GM12864 (cell line): ENCODE results near the gene HRH2.

Experiments used
- DNase-seq: peaks from one replicate; pipeline ENCODE4 v3.0.0-alpha.2; 2011; ENCODE audit warnings: low read depth
- H3K4me3 ChIP-seq: 2 replicates; pipeline ENCODE4 v1.5.1; 2011; ENCODE audit warnings: mild to moderate bottlenecking, low read depth, low read length, control low read depth
- TF ChIP-seq, protein P1 (sequence below): IDR thresholded peaks from 2 replicates; pipeline ENCODE4 v1.5.1; 2011; ENCODE audit warnings: low read depth, mild to moderate bottlenecking, moderate library complexity, low read length, control low read depth, inconsistent platforms; ENCODE audit errors: missing control alignments

The HRH2 gene

DNA sequence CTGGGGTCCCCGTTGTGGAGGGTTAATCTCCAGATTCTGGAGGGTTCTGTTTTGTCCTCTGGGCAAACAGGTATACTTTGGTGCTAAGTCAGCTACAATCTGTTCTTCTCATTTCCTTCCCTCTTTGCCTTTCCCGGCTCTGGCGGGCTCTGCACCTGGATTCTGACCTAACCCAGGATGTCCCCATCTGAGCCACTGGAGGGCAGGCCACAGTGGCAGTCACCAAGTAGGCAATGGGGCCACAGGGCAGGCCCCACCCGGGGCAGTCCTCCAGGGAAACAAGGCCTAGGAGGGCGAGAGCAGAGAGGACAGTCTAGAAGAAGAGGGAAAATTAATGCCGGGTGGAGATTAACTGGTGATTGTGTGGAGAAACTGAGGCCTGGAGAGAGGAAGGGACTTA lies 40.4 kb upstream of the HRH2 start:
- H3K4me3 ChIP-seq = no peak overlapping the region
- DNase-seq = no peak
- TF ChIP-seq, protein P1, sequence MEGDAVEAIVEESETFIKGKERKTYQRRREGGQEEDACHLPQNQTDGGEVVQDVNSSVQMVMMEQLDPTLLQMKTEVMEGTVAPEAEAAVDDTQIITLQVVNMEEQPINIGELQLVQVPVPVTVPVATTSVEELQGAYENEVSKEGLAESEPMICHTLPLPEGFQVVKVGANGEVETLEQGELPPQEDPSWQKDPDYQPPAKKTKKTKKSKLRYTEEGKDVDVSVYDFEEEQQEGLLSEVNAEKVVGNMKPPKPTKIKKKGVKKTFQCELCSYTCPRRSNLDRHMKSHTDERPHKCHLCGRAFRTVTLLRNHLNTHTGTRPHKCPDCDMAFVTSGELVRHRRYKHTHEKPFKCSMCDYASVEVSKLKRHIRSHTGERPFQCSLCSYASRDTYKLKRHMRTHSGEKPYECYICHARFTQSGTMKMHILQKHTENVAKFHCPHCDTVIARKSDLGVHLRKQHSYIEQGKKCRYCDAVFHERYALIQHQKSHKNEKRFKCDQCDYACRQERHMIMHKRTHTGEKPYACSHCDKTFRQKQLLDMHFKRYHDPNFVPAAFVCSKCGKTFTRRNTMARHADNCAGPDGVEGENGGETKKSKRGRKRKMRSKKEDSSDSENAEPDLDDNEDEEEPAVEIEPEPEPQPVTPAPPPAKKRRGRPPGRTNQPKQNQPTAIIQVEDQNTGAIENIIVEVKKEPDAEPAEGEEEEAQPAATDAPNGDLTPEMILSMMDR = no peak

DNA sequence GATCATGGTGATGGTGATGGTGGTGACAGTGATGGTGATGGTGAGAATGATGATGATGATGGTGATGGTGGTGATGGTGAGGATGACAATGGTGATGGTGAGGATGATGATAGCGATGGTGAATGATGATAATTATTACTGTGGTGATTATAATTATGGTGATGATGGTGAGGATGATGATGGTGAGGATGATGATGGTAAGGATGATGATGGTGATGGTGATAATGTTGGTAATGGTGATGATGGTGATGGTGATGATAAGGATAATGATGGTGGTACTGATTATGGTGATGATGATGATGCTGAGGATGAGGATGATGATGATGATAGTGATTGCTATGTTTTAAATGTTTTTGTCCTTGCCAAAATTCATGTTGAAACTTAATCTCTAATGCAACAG lies 37.3 kb upstream of the HRH2 start:
- DNase-seq = no peak
- TF ChIP-seq, protein P1 = no peak
- no peak overlapping the region for H3K4me3 ChIP-seq

DNA sequence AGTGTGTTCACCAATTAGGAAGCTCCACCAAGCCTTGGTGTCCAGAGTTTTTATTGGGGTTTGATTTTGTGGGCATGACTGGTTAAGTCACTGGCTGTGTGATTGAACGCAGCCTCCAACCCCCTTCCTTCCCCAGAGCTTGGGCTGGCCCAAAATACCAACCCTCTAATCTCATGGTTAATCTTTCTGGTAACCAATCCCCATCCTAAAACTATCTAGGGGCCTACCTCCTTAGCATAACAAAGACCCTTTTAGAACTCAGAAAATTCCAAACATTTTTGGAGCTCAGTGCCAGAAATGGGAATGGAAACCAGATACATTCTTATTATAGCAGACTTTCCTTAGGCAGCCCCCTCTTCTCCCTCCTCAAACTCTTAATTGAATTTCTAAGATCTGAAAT lies 35.9 kb upstream of the HRH2 start:
- H3K4me3 ChIP-seq = no peak overlapping the region
- no peak for DNase-seq
- TF ChIP-seq, protein P1 = no peak

DNA sequence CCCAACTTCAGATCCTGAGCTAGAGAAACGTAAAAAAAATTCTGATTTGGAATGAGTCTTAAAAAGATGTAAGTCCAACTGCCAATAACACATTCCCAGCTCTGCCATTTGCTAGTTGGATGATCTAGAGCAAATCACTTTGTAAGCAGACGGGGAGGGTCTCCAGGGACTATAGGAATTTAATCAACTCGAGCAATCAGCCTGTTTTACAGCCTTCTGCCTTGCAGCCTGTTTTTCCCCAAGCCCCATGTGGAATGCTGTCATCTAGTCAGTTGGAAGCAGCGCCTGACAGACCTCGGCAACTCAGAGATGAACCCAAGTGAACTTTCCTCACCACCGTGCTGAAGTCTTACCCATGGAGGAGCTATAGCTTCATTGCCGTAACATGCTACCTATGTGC lies 34.8 kb upstream of the HRH2 start:
- TF ChIP-seq, protein P1 = no peak
- no peak overlapping the region for H3K4me3 ChIP-seq
- DNase-seq = no peak

DNA sequence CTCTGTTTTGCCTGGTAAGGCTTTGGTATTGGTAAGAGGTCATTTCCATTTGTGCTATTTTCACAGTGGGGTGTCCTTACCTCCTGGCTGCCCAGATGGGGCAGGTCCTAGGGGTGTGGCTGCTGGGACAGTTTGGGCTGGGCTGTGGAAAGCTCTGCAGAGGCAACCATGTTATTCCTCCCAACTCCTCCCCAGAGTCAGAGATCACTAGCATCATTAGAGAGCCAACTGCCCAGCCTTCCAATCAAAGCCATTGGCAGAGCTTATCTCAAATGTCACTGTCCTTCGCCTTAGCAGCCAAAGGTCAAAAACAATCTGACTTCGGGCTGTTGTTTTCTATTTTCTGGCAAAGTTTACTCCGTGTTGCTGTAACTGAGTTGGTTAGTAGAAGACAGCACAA lies 33.6 kb upstream of the HRH2 start:
- DNase-seq = no peak
- TF ChIP-seq, protein P1 = no peak

DNA sequence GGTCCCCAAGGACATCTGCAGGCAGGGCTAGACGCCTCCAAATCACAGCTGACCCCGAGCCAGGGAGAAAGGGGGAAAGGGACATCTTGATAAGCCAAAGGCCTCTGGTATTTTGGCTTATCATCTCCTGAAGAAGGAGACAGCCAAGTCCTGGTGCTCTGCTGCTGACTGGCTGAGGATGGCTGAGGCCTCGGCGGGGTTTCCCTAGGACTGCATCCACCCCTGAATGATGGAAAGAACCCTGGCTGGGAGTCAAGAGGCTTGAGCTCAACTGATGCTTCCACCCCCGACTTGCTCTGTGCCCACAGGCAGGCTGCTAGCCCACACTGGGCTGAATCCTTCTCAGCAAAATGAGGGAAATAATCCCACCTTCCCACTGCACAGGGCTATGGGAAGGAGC lies 30.9 kb upstream of the HRH2 start:
- TF ChIP-seq, protein P1 = no peak
- H3K4me3 ChIP-seq = no peak overlapping the region
- DNase-seq = no peak

More for the DNA sequence above, 33.6 kb upstream of the HRH2 start:
- H3K4me3 ChIP-seq = no peak overlapping the region

DNA sequence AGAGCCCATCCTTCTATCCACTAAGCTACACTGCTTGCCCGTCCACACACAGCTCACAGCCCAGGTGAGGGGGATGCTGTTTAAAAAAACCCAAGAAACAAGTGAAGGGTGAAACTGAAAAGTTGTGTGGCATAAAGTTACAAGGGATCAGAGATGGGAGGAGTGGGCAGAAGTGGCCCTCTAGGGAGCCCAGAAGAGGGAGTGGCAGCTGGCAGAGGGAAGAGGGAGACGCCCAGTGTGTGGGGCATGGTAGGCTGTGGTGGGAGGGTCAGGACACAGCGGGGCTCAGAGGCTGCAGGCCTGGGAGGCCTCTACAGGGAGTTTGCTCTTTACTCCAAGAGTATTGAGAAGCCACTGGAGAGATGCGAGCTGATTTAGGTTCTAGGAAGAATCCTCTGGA lies 30.1 kb upstream of the HRH2 start:
- TF ChIP-seq, protein P1 = no peak

More for the DNA sequence above, 30.1 kb upstream of the HRH2 start:
- H3K4me3 ChIP-seq = no peak overlapping the region
- no peak for DNase-seq
